H9 (cell line): ENCODE measurements around the gene MCEMP1. TPM values are rescaled to one million over a fixed set of nuclear protein-coding genes. Genes with fewer than 3 reads are reported as not detected.
A peak's percentile ranks its signal among the peaks of the same experiment; 100 is the strongest.

Experiments used
- DNase-seq: peaks from one replicate; pipeline ENCODE4 v3.0.0-alpha.2; 2017
- H2AFZ ChIP-seq: one replicate; pipeline ENCODE4 v1.6.1; 2013; ENCODE audit warnings: mild to moderate bottlenecking, low read length, control low read depth, moderate library complexity
- H2AK5ac ChIP-seq: 2 replicates; pipeline ENCODE4 v1.6.1; 2013; ENCODE audit warnings: low read length, control low read depth, mixed read lengths; ENCODE audit not compliant: insufficient read length
- H2BK120ac ChIP-seq: one replicate; pipeline ENCODE4 v1.6.1; 2013; ENCODE audit warnings: low read depth, mild to moderate bottlenecking, low read length, control low read depth, inconsistent platforms; ENCODE audit not compliant: poor library complexity, severe bottlenecking
- H2BK12ac ChIP-seq: 2 replicates; pipeline ENCODE4 v1.6.1; 2013; ENCODE audit warnings: low read length, control low read depth, mixed read lengths, low read depth; ENCODE audit not compliant: insufficient read length
- H2BK15ac ChIP-seq: 2 replicates; pipeline ENCODE4 v1.6.1; 2013; ENCODE audit warnings: low read depth, low read length, control low read depth
- H2BK20ac ChIP-seq: one replicate; pipeline ENCODE4 v1.6.1; 2013; ENCODE audit warnings: low read depth, mild to moderate bottlenecking, low read length, control low read depth, inconsistent platforms; ENCODE audit not compliant: poor library complexity, severe bottlenecking
- H2BK5ac ChIP-seq: 2 replicates; pipeline ENCODE4 v1.6.1; 2013; ENCODE audit warnings: low read length, control low read depth, mixed read lengths; ENCODE audit not compliant: insufficient read length
- H3K14ac ChIP-seq: 2 replicates; pipeline ENCODE4 v1.6.1; 2013; ENCODE audit warnings: low read length, control low read depth; ENCODE audit not compliant: insufficient read depth
- H3K18ac ChIP-seq: 2 replicates; pipeline ENCODE4 v1.6.1; 2013; ENCODE audit warnings: low read depth, mild to moderate bottlenecking, mixed read lengths, low read length, control low read depth; ENCODE audit not compliant: insufficient read length
- H3K23ac ChIP-seq: 2 replicates; pipeline ENCODE4 v1.6.1; 2013; ENCODE audit warnings: low read length, control low read depth, mixed read lengths, low read depth; ENCODE audit not compliant: insufficient read length
- H3K23me2 ChIP-seq: 2 replicates; pipeline ENCODE4 v1.6.1; 2013; ENCODE audit warnings: low read depth, mild to moderate bottlenecking, mixed read lengths, low read length, control low read depth; ENCODE audit not compliant: insufficient read length, poor library complexity, severe bottlenecking
- H3K27ac ChIP-seq: 2 replicates; pipeline ENCODE4 v1.5.1; 2013; ENCODE audit warnings: low read length, control low read depth, mixed read lengths, low read depth; ENCODE audit not compliant: insufficient read length
- H3K27me3 ChIP-seq: 2 replicates; pipeline ENCODE4 v1.6.1; 2013; ENCODE audit warnings: low read length, control low read depth, inconsistent platforms; ENCODE audit not compliant: insufficient read depth
- H3K4ac ChIP-seq: 2 replicates; pipeline ENCODE4 v1.6.1; 2013; ENCODE audit warnings: low read depth, mild to moderate bottlenecking, control low read depth, inconsistent platforms, low read length, moderate library complexity
- H3K4me1 ChIP-seq: 2 replicates; pipeline ENCODE4 v1.6.1; 2013; ENCODE audit warnings: low read length, control low read depth, inconsistent platforms; ENCODE audit not compliant: insufficient read depth
- H3K4me2 ChIP-seq: 2 replicates; pipeline ENCODE4 v1.6.1; 2013; ENCODE audit warnings: low read length, control low read depth, mixed read lengths; ENCODE audit not compliant: insufficient read length, insufficient read depth
- H3K56ac ChIP-seq: 2 replicates; pipeline ENCODE4 v1.6.1; 2013; ENCODE audit warnings: low read depth, mild to moderate bottlenecking, mixed read lengths, low read length, control low read depth; ENCODE audit not compliant: insufficient read length
- H3K79me1 ChIP-seq: 2 replicates; pipeline ENCODE4 v1.6.1; 2013; ENCODE audit warnings: low read depth, mild to moderate bottlenecking, moderate library complexity, low read length, control low read depth, inconsistent platforms; ENCODE audit not compliant: insufficient read depth, poor library complexity, severe bottlenecking
- H3K79me2 ChIP-seq: 2 replicates; pipeline ENCODE4 v1.6.1; 2013; ENCODE audit warnings: low read length, control low read depth, inconsistent platforms; ENCODE audit not compliant: insufficient read depth
- H3K9ac ChIP-seq: 2 replicates; pipeline ENCODE4 v1.6.1; 2013; ENCODE audit warnings: low read length, control low read depth, mixed read lengths; ENCODE audit not compliant: insufficient read length; ENCODE audit errors: extremely low read depth
- H3K9me3 ChIP-seq: one replicate; pipeline ENCODE4 v1.6.1; 2013; ENCODE audit warnings: low read depth, low read length, inconsistent platforms; ENCODE audit not compliant: control insufficient read depth
- H3T11ph ChIP-seq: one replicate; pipeline ENCODE4 v1.6.1; 2013; ENCODE audit warnings: mild to moderate bottlenecking, low read length, control low read depth, inconsistent platforms
- H4K20me1 ChIP-seq: one replicate; pipeline ENCODE4 v1.6.1; 2013; ENCODE audit not compliant: control insufficient read depth, insufficient read length, insufficient read depth
- H4K5ac ChIP-seq: 2 replicates; pipeline ENCODE4 v1.6.1; 2013; ENCODE audit warnings: low read depth, mild to moderate bottlenecking, mixed read lengths, low read length, control low read depth; ENCODE audit not compliant: insufficient read length
- H4K8ac ChIP-seq: replicated peaks from 2 replicates; pipeline ENCODE4 v1.6.1; 2013; ENCODE audit warnings: low read length, control low read depth, mixed read lengths, low read depth; ENCODE audit not compliant: insufficient read length
- H4K91ac ChIP-seq: 2 replicates; pipeline ENCODE4 v1.6.1; 2013; ENCODE audit warnings: low read depth, mild to moderate bottlenecking, moderate library complexity, mixed read lengths, low read length, control low read depth; ENCODE audit not compliant: insufficient read length
- H3K27ac Mint-ChIP-seq, 3 experiments: 2 replicates in 2 of 3; 3 replicates in 1 of 3; pipeline ENCODE4 v1.8.0; 2020 to 2021; ENCODE audit warnings: mixed read lengths in 3 of 3, mild to moderate bottlenecking in 1 of 3, moderate library complexity in 1 of 3
- H3K27me3 Mint-ChIP-seq: 2 replicates; pipeline ENCODE4 v1.8.0; 2021; ENCODE audit warnings: low read depth, mild to moderate bottlenecking, moderate library complexity, mixed read lengths
- H3K36me3 Mint-ChIP-seq, 3 experiments: 2 replicates in 2 of 3; 3 replicates in 1 of 3; pipeline ENCODE4 v1.8.0; 2020 to 2021; ENCODE audit warnings: low read depth in 3 of 3, mixed read lengths in 3 of 3; ENCODE audit not compliant: insufficient read depth in 1 of 3
- H3K4me1 Mint-ChIP-seq, 2 experiments: 2 replicates each; pipeline ENCODE4 v1.8.0; 2020; ENCODE audit warnings: mixed read lengths in 2 of 2
- H3K4me3 Mint-ChIP-seq, 2 experiments: 2 replicates in 1 of 2; 3 replicates in 1 of 2; pipeline ENCODE4 v1.8.0; 2020 to 2021; ENCODE audit warnings: mild to moderate bottlenecking in 2 of 2, mixed read lengths in 2 of 2, moderate library complexity in 1 of 2
- H3K9me3 Mint-ChIP-seq, 2 experiments: 2 replicates in 1 of 2; 3 replicates in 1 of 2; pipeline ENCODE4 v1.8.0; 2020; ENCODE audit warnings: mild to moderate bottlenecking in 2 of 2, mixed read lengths in 2 of 2, moderate library complexity in 1 of 2
- WGBS: extraction: QIAGEN DNeasy Blood & Tissue Kit; methylation state at CpG from one replicate; pipeline ENCODE4 v1.1.7; 2013; ENCODE audit warnings: missing lambda C conversion rate, low lambda C conversion rate, mixed read lengths; ENCODE audit not compliant: insufficient read length; ENCODE audit errors: extremely low coverage; 5-methylcytosine and 5-hydroxymethylcytosine counted together
- total RNA-seq: library from RNA; stranded (reverse); gene quantifications from 2 replicates; pipeline ENCODE4 v1.2.1, GENCODE V29; 2021
- TF ChIP-seq, protein P1 (sequence below): fragments of 200-600 bp; sonication (generic); conservative IDR thresholded peaks from 3 replicates; pipeline ENCODE4 v1.8.0; 2021; ENCODE audit warnings: antibody characterized with exemption, mild to moderate bottlenecking

Gene MCEMP1
- total RNA-seq, 1 experiment from 2014 or later = not detected

- Histone ChIP-seq H3K9me3 (no peaks in the 10 kb centered on the region), H3K4ac (no peak overlapping the region), H2BK15ac (no peak overlapping the region), H3K79me2 (no peaks in the 10 kb centered on the region; the same call in 1 of the 2 replicates), H2BK12ac (no peak overlapping the region), H3K4me1 (no peaks in the 10 kb centered on the region), H4K20me1 (no peaks in the 10 kb centered on the region), H4K8ac (no peak overlapping the region), H2BK5ac (no peak overlapping the region), H3K14ac (no peak overlapping the region), H2BK120ac (no peak overlapping the region), H2BK20ac (no peak overlapping the region), H2AFZ (no peak overlapping the region), H3T11ph (no peak overlapping the region), H3K9ac (no peak overlapping the region), H3K79me1 (peaks cover 2% of the 10 kb centered on the region), H3K27me3 (peaks cover 16% of the 10 kb centered on the region; the same call in 1 of the 2 replicates), H4K91ac (no peak overlapping the region), H3K23me2 (no peaks in the 10 kb centered on the region), H2AK5ac (no peak overlapping the region), H3K23ac (no peak overlapping the region), H3K18ac (no peak overlapping the region), H3K27ac (no peak overlapping the region), H4K5ac (no peak overlapping the region), H3K56ac (no peak overlapping the region), H3K4me2 (no peak overlapping the region)
- H3K36me3 Mint-ChIP-seq = peaks cover 7 to 17% (median 13%) of the 10 kb centered on the region in 3 experiments; a peak in 6 of 7 replicates
- H3K27me3 Mint-ChIP-seq = peaks cover 30% of the 10 kb centered on the region
- peaks cover 1 to 7% of the 10 kb centered on the region in 2 experiments; a peak in 3 of 4 replicates for H3K4me1 Mint-ChIP-seq
- WGBS = no CpG with 5 or more reads among the region's 6 CpGs
- no peak overlapping the region for H3K27ac Mint-ChIP-seq
- DNase-seq = no peak
- TF ChIP-seq, protein P1, sequence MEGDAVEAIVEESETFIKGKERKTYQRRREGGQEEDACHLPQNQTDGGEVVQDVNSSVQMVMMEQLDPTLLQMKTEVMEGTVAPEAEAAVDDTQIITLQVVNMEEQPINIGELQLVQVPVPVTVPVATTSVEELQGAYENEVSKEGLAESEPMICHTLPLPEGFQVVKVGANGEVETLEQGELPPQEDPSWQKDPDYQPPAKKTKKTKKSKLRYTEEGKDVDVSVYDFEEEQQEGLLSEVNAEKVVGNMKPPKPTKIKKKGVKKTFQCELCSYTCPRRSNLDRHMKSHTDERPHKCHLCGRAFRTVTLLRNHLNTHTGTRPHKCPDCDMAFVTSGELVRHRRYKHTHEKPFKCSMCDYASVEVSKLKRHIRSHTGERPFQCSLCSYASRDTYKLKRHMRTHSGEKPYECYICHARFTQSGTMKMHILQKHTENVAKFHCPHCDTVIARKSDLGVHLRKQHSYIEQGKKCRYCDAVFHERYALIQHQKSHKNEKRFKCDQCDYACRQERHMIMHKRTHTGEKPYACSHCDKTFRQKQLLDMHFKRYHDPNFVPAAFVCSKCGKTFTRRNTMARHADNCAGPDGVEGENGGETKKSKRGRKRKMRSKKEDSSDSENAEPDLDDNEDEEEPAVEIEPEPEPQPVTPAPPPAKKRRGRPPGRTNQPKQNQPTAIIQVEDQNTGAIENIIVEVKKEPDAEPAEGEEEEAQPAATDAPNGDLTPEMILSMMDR = no peak
- no peaks in the 10 kb centered on the region for H3K9me3 Mint-ChIP-seq
- H3K4me3 Mint-ChIP-seq = peak overlapping the region in 1 of 2 experiments; percentile 81; a peak in 1 of 5 replicates
Observed at GRCh38 chr19:7635670-7636069, 41.2 kb upstream of the MCEMP1 start.
